Glutamatergic neuron (in vitro differentiated cells): ENCODE data around the gene PKP3. TPM values are rescaled to one million over a fixed set of nuclear protein-coding genes. Genes with fewer than 3 reads are reported as not detected.
A peak's percentile ranks its signal among the peaks of the same experiment; 100 is the strongest.

Source experiments
- DNase-seq: peaks from one replicate; pipeline ENCODE4 v3.0.0; 2022
- H3K27ac Mint-ChIP-seq: one replicate; pipeline ENCODE4 v1.8.0; 2020; ENCODE audit warnings: mild to moderate bottlenecking, mixed read lengths, inconsistent platforms; ENCODE audit not compliant: unreplicated experiment
- H3K27me3 Mint-ChIP-seq: one replicate; pipeline ENCODE4 v1.8.0; 2020; ENCODE audit warnings: mild to moderate bottlenecking, moderate library complexity, mixed read lengths, inconsistent platforms; ENCODE audit not compliant: unreplicated experiment
- H3K36me3 Mint-ChIP-seq: one replicate; pipeline ENCODE4 v1.8.0; 2020; ENCODE audit warnings: mild to moderate bottlenecking, mixed read lengths, inconsistent platforms; ENCODE audit not compliant: unreplicated experiment
- H3K4me1 Mint-ChIP-seq: one replicate; pipeline ENCODE4 v1.8.0; 2020; ENCODE audit warnings: mild to moderate bottlenecking, low read depth, mixed read lengths, inconsistent platforms; ENCODE audit not compliant: unreplicated experiment
- H3K4me3 Mint-ChIP-seq: one replicate; pipeline ENCODE4 v1.8.0; 2020; ENCODE audit warnings: mild to moderate bottlenecking, mixed read lengths, inconsistent platforms; ENCODE audit not compliant: unreplicated experiment
- H3K9me3 Mint-ChIP-seq: one replicate; pipeline ENCODE4 v1.8.0; 2020; ENCODE audit warnings: mild to moderate bottlenecking, moderate library complexity, mixed read lengths, inconsistent platforms; ENCODE audit not compliant: unreplicated experiment
- total RNA-seq: library from RNA; stranded (reverse); fragmentation: NEBNext Ultra II Directional; extraction: Animal tissue kit (Norgen Biotek cat#: 25700); gene quantifications from one replicate; pipeline ENCODE4 v1.2.1, GENCODE V29; 2021; ENCODE audit not compliant: unreplicated experiment
- TF ChIP-seq, protein P1 (sequence below): fragments of 200-600 bp; sonication (generic); IDR thresholded peaks from one replicate; pipeline ENCODE4 v1.5.0; 2021; ENCODE audit not compliant: partially characterized antibody, unreplicated experiment

Gene PKP3
- total RNA-seq, 1 donor from 2014 or later, result not detected

DNA sequence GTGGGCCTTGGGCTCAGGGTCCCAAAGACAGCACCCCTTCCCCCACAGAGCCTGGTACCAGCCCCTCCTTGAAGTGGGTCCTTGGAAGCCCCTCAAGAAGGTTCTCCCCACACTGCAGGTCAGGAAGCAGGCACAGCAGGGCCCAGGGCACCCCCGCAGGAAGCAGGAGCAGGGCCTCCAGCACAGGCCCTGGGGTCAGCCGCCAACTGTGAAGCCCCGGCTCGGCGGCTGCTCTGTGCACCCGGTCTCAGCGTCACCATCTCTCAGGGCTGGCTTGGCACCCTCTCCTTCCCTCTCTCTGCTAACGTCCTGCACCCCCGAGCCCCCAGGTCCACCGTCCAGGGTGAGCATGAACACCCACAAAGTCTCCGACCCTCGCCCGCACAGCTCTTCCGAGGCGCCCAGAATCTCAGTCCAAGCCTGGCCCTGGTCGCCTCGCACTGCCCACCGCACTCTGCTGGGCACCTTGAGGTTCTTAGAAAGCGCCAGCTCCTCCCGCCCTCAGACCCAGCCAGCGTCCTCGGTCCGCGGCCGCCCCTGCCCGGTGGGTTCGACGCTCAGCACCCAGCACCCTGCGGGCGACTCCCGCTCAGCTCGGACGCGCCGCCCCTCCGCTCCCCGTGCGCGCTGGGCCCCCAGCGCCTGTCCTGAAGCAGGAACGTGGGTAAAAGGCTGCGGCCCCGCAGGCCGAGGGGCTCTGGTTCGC lies 22.2 kb downstream of the PKP3 start:
- Mint-ChIP-seq H3K36me3 (no peaks in the 10 kb centered on the region), H3K4me1 (peaks cover 1% of the 10 kb centered on the region), H3K9me3 (peaks cover 1% of the 10 kb centered on the region), H3K27me3 (peaks cover 10% of the 10 kb centered on the region), H3K27ac (no peak overlapping the region), H3K4me3 (no peak overlapping the region)
- TF ChIP-seq, protein P1, sequence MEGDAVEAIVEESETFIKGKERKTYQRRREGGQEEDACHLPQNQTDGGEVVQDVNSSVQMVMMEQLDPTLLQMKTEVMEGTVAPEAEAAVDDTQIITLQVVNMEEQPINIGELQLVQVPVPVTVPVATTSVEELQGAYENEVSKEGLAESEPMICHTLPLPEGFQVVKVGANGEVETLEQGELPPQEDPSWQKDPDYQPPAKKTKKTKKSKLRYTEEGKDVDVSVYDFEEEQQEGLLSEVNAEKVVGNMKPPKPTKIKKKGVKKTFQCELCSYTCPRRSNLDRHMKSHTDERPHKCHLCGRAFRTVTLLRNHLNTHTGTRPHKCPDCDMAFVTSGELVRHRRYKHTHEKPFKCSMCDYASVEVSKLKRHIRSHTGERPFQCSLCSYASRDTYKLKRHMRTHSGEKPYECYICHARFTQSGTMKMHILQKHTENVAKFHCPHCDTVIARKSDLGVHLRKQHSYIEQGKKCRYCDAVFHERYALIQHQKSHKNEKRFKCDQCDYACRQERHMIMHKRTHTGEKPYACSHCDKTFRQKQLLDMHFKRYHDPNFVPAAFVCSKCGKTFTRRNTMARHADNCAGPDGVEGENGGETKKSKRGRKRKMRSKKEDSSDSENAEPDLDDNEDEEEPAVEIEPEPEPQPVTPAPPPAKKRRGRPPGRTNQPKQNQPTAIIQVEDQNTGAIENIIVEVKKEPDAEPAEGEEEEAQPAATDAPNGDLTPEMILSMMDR, result no peak
- no peak for DNase-seq

DNA sequence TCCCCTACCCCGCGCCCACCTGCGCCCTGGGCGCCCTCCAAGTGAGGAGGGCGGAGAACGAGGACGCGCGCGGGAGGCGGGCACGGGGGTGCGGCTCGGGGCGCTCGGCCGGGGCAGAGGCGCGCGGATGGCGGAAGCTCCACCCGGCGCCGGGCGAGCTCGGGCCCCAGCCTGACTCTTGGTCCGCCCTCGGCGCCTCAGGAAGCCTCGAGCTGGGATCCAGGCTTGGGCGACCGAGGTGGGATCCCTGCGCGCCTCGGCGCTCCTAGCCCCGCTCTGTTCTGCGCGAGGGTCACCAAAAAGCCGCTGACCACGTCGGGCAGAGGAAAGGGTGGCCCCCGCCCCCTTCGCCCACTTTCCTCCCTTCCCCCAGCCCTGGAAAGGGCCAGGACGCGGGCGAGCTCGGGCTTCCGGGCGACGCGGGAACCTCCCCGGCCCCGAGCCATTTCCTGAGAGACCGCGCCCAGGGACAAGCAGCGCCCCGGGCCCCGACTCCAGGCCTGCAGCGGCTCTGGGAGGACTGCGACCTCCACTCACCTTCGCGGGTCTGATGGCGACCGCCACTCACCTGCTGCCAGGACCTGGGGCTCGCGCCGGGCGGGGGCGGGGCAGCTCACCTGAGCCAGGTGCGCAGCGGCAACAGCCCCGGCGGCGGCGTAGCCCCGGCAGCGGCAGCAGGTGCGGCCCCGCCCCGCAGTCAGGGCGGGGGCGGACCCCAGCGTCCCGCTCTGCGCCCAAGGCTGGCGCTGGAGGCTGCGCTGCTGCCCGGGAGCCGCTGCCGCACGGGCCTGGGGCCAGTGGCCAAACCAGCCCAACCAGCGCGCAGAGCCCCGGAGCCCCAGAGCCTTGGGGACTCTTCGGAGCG lies 23.0 kb downstream of the PKP3 start:
- H3K4me3 Mint-ChIP-seq, result no peak overlapping the region
- peaks cover 1% of the 10 kb centered on the region for H3K4me1 Mint-ChIP-seq
- peaks cover 1% of the 10 kb centered on the region for H3K9me3 Mint-ChIP-seq
- H3K27ac Mint-ChIP-seq, result no peak overlapping the region
- TF ChIP-seq, protein P1, result no peak
- H3K36me3 Mint-ChIP-seq, result no peaks in the 10 kb centered on the region
- peaks cover 10% of the 10 kb centered on the region for H3K27me3 Mint-ChIP-seq
- no peak for DNase-seq

- H3K27ac Mint-ChIP-seq, result no peak overlapping the region
- peak overlapping the region; percentile 76 for H3K4me3 Mint-ChIP-seq
- peaks cover 10% of the 10 kb centered on the region for H3K27me3 Mint-ChIP-seq
- H3K4me1 Mint-ChIP-seq, result peaks cover 1% of the 10 kb centered on the region
- H3K36me3 Mint-ChIP-seq, result no peaks in the 10 kb centered on the region
- TF ChIP-seq, protein P1, result no peak
- H3K9me3 Mint-ChIP-seq, result peaks cover 1% of the 10 kb centered on the region
- no peak for DNase-seq
These were observed 23.8 kb downstream of the PKP3 start for GRCh38 chr11:417652-418342.

DNA sequence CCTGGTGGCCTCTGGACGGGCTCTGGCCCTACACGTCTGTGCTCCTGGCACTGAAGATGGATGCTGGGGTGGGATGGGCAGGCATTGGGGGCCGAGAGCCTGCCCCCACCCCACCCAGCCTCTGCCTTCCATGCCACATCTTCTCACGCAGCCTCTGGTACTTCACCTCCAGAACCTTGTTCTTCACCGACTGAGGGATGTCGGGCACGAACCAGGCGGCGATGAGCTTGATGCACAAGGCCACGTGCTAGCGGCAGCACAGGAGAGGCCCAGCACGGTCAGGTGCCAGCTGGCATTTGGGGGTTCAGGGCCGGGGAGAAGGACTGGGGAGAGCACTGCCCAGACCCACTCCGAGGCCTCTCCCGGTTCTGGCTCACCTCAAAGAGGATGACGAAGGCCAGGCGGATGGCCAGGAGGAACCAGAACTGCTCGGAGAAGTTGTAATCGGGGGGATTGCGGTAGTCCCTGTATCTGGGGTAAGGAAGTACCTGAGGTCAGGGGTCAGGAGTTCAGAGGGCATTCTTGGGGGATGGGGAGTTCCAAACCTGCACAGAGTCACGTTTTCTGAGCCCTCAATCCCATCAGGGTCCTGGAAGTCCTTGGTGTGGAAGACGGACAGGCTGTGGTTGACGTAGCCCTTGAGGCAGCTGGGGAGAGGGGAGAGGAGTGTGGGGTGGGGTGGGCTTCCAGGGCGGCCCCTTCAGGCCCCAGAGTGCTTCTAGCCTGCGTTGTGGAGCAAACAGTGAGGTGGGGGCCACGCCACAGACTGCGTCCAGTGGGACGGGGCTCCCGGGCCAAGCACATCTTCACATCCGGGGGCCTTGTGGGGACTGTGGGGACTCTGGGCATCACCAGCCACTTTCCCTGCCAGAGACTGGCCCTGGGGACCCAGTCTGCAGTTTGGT lies 24.6 kb downstream of the PKP3 start:
- H3K36me3 Mint-ChIP-seq, result no peaks in the 10 kb centered on the region
- peaks cover 10% of the 10 kb centered on the region for H3K27me3 Mint-ChIP-seq
- peaks cover 1% of the 10 kb centered on the region for H3K4me1 Mint-ChIP-seq
- no peak for DNase-seq
- H3K9me3 Mint-ChIP-seq, result peaks cover 1% of the 10 kb centered on the region
- TF ChIP-seq, protein P1, result no peak
- no peak overlapping the region for H3K4me3 Mint-ChIP-seq
- no peak overlapping the region for H3K27ac Mint-ChIP-seq
